ENCODE measurements around the gene MYO5C.
A peak's percentile ranks its signal among the peaks of the same experiment; 100 is the strongest.
"Not testable (repeated sequence)": the region's sequence is repeated elsewhere in the genome, so short reads cannot be mapped to it uniquely, and the experiment has no call there.

The MYO5C gene

GRCh38 chr15:52204657-52205056 lies 90.9 kb downstream of the MYO5C start:
- no peak for DNase-seq

- DNase-seq: no peak
Measured at GRCh38 chr15:52200831-52201365, 94.7 kb downstream of the MYO5C start.

DNA sequence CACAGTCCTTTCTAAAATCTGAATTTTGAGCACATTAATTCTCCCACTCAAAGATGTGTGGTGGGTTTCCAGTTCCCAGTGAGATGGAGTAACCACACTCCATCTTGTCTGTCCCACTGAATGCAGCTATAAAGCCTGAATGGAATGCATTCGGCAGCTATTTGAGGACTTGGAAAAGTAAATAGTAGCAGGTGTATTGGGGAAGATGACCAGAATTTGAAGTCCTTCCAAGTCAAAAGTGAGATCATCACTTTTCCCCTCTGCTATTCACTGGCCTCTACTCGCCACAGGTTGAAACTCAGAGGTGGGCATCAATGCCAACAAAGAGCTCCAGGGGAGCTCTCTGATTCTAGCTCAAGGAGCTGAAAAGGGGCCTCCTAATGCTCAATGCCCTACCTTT lies 96.3 kb downstream of the MYO5C start:
- no peak for DNase-seq

GRCh38 chr15:52196891-52197290 lies 98.7 kb downstream of the MYO5C start:
- DNase-seq: no peak

GRCh38 chr15:52193791-52194190 lies 101.8 kb downstream of the MYO5C start:
- DNase-seq: no peak

- DNase-seq: no peak
Measured at GRCh38 chr15:52193321-52193720, 102.3 kb downstream of the MYO5C start.

GRCh38 chr15:52191207-52191606 lies 104.4 kb downstream of the MYO5C start, which contains the start of gene GNB5:
TSS of gene GNB5 (minus strand) at chr15:52191392. CDS start at chr15:52184676, 6,716 bp downstream.
- DNase-seq: peak; percentile 83

DNA sequence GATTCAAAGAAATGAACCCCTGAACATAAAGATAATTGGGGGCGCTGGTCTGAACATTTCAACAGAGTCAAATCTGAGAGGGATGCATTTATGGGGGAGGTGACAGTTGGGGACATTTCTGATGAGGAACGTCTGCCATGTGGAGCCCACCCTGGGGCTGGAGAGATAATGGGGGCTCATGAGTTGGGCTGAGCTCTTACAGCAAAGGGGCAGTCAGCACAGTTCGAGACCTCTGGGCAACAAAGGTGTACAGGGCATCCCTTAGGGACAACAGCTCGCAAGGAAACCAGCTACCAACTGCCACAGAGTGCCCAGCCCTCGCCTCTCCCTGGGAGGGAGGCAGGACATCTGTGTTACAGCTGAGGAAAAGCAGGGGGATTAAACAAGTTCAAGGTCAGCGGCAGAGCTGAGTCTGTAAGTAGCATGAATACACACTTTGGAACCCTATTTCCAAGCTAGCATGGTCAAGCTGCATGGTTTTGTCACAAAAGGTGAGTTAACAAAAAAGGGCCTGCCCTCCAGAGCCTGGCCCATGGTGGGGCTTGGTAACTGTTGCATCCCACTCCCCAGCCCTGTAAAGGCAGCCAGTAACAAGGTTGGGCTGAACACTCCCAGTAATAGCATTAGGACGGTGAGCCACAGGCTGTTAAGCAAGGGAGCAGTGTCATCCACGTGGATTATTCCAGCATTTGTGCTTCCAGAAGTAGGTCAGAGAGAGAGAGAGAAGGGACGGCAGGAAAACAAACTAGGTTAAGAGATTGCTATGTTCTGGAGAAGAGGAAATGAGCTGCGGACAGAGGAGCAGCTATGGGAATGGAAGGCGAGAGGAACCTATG lies 108.7 kb downstream of the MYO5C start:
- no peak for DNase-seq

DNA sequence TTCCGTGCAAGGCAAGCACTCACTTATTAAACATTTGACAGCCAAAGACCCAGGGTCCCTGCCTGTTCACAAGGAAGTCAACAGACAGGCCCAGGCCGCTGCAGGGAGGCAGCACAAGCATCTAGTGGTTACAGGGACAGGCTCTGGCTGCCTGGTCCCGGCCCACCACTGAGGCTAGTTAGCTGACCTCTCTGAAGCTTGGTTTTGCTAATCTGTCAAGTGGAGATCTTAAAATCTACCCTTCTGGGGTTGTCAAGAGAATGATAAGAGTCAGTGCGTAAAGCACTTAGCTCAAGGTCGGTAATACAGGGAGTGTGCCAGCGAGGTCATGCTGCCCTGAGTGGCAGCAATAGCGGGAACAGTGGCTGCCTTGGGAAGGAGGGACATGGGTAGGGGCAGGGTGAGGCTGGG lies 110.4 kb downstream of the MYO5C start:
- DNase-seq: no peak

DNA sequence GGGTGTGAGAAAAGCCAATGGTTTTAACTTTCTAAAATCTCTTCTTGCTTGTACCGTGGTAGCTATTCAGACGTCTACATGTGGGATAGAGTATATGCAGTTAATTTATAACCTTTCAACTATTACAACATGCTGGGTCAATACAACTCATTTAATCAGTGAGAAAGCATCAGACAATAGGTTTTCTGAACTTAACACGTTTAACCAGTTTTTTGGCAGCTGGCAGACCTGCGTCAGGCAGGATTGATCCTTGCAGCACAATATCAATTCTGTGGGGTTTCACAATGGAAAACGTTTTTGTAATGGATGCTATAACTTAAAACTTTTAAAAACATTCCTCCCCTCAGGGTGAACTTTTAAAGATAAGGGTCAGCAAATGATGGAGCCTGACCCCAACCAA lies 110.9 kb downstream of the MYO5C start:
- no peak for DNase-seq

DNA sequence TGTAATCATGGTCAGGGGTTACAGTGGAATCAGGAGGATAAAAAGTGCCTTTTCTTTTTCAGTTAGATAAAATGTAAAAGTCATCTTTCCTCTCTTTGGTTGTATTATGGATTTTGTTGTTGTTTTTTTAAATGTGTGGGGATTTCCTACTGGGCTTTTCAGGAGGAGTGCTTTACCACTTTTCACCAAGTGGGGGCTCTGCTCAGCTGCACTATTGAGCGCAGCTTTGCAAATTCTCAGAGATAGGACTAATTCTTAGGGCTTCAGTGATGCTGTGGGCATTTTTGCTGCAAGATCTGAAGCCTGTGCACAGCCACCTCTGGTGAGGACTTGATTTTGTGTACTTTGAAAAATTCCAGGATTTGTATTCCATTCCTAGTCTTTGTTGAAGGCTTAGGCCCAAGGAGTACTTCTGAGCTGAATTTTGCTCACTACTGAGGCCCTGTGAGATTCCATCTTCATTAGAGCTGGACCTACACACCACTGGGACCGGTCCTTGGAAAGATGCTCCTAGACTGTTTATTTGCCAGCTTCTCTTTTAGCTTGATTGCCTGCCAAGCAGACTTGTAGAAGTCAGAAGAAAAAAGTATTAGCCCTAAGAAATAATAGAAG lies 111.9 kb downstream of the MYO5C start:
- DNase-seq: no peak

GRCh38 chr15:52181938-52182780 lies 113.4 kb downstream of the MYO5C start:
- DNase-seq: no peak

- DNase-seq: no peak
Measured at GRCh38 chr15:52180851-52181450, 114.7 kb downstream of the MYO5C start.

GRCh38 chr15:52180196-52180835 lies 115.3 kb downstream of the MYO5C start:
- DNase-seq: no peak

DNA sequence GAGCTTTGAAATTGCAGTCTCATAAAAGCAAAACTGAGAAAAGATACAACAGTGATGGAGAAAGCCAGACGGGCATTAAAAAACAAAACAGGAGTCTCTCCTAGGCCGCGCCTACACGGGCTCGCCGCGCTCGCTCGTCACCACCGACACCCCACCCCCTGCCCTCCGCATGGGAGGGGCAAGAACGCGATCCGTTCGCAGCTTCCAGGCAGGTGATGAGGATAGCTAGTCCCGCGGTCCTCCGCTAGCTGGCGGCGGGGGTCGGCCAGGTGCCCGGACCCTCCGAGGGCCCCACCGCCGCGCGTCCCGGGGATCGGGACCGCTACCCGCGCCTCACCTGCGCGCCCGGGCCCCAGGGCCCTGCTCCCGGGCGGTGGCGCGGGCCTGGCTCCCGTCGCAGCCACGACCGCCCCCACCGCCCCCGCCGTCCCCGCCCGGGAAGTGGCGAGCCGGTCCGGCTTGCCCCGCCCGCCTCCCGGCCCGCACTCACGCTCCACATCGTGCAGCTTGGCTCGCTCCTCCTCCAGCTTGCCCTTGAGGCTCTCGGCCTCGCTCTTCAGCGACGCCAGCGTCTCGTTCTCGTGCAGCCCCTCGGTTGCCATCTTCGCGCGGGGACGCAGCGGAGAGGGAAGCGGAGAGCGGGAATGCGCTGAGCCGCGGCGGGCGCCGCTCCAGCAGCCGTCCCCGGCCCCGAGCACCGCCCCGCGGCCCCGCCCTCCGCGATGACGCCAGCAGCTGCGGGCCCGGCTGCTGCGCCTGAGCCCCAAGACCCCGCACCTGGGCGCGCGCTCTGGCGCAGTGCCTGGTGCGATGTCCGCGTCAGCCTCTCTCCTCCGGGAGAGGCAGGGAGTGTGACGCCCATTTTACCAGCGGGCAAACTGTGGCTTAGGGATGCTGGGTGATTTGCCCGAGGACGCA lies 116.1 kb downstream of the MYO5C start:
- DNase-seq: peak; percentile 90

DNA sequence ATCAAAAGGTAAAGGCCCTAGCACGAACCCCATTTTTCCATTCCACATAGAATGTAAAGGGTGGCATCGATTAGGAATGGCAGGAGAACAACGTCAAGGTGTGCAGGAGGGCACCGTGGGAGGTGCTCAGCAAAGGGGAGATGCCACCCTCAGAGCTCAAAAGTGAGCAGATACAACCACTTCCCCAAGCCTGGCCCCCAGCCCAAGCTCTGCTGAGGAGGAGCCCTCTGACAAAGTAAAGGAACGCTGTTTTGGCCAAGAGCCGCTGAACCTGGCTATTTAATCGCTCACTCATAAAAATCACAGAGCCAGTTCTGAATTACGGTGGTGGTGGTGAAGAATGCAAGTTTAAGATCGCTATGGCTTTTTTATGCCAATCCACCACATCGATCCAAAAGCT lies 116.8 kb downstream of the MYO5C start:
- no peak for DNase-seq

GRCh38 chr15:52172869-52173268 lies 122.7 kb downstream of the MYO5C start:
- no peak for DNase-seq

GRCh38 chr15:52171807-52172206 lies 123.8 kb downstream of the MYO5C start:
- no peak for DNase-seq

- DNase-seq: no peak
Measured at GRCh38 chr15:52171386-52171785, 124.2 kb downstream of the MYO5C start.

GRCh38 chr15:52170199-52170598 lies 125.4 kb downstream of the MYO5C start:
- not testable (repeated sequence) for DNase-seq

DNA sequence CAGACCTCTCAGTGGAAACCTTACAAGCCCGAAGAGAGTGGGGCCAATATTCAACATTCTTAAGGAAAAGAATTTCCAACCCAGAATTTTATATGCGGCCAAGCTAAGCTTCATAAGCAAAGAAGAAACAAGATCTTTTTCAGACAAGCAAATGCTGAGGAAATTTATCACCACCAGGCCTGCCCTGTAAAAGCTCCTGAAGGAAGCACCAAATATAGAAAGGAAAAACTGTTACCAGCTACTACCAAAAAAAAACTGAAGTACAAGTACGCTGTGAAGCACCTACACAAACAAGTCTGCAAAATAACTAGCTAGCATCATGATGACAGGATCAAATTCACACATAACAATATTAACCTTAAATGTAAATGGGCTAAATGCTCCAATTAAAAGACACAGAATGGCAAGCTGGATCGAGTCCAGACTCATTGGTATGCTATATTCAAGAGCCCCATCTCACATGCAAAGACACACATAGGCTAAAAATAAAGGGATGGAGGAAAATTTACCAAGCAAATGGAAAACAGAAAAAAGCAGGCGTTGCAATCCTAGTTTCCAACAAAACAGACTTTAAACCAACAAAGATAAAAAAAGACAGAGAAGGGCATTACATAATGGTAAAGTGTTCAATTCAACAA lies 130.0 kb downstream of the MYO5C start:
- not testable (repeated sequence) for DNase-seq
